ENCODE measurements around the gene EZH1. TPM values are rescaled to one million over a fixed set of nuclear protein-coding genes. Genes with fewer than 3 reads are reported as not detected.

EZH1 gene
- total RNA-seq, 1 experiment from 2014 or later = 45.5 TPM

GRCh38 chr17:42679492-42680330, 65.1 kb downstream of the EZH1 start:
- CTCF ChIA-PET = interaction anchor here (0.8 to 6.3 kb wide), 11 partner anchors 12 to 112 kb away, joined by 3 to 66 read pairs (median 5); partner anchors contain the start of genes MLX, PSMC3IP, RETREG3 and TUBG1
- BruUV-seq (replicated peaks) = no TSS peak
- Mint-ChIP-seq H3K36me3 (ENCODE audit: insufficient read depth, unreplicated experiment) (peaks cover 68% of the 10 kb centered on the region), H3K27me3 (ENCODE audit: unreplicated experiment) (peaks cover 35% of the 10 kb centered on the region), H3K27ac (ENCODE audit: unreplicated experiment) (no peak overlapping the region), H3K4me1 (ENCODE audit: low read depth, unreplicated experiment) (peaks cover 55% of the 10 kb centered on the region), H3K9me3 (ENCODE audit: low read depth, unreplicated experiment) (no peaks in the 10 kb centered on the region), H3K4me3 (ENCODE audit: low read depth, unreplicated experiment) (peak overlapping the region; percentile 93)
- peak; percentile 95 for DNase-seq
- intact Hi-C loops (cut with micrococcal nuclease; ENCODE audit: unreplicated experiment) = loop anchor here (5.0 to 10.0 kb wide), 3 partner anchors 72 to 102 kb away; partner anchors contain the start of genes PSMC3IP, RAMP2, RETREG3 and TUBG1
- peak; percentile 96 for TF ChIP-seq CTCF (IDR thresholded peaks at IDR 0.05; ENCODE audit: unreplicated experiment)

- no TSS peak for BruUV-seq (replicated peaks)
- Mint-ChIP-seq H3K27ac (ENCODE audit: unreplicated experiment) (peak overlapping the region; percentile 94), H3K36me3 (ENCODE audit: insufficient read depth, unreplicated experiment) (peaks cover 74% of the 10 kb centered on the region), H3K4me1 (ENCODE audit: low read depth, unreplicated experiment) (peaks cover 62% of the 10 kb centered on the region), H3K4me3 (ENCODE audit: low read depth, unreplicated experiment) (peak overlapping the region; percentile 93), H3K27me3 (ENCODE audit: unreplicated experiment) (peaks cover 30% of the 10 kb centered on the region), H3K9me3 (ENCODE audit: low read depth, unreplicated experiment) (no peaks in the 10 kb centered on the region)
- CTCF ChIA-PET = interaction anchor here (0.8 to 6.3 kb wide), 12 partner anchors 12 to 112 kb away, joined by 3 to 66 read pairs (median 5); partner anchors contain the start of genes MLX, PSMC3IP, RETREG3 and TUBG1
- intact Hi-C loops (cut with micrococcal nuclease; ENCODE audit: unreplicated experiment) = loop anchor here (5.0 to 10.0 kb wide), 3 partner anchors 72 to 102 kb away; partner anchors contain the start of genes PSMC3IP, RAMP2, RETREG3 and TUBG1
- DNase-seq = peak; percentile 67
- TF ChIP-seq CTCF (IDR thresholded peaks at IDR 0.05; ENCODE audit: unreplicated experiment) = no peak
These were observed 65.8 kb downstream of the EZH1 start for GRCh38 chr17:42678951-42679491.

- intact Hi-C loops (cut with micrococcal nuclease; ENCODE audit: unreplicated experiment) = loop anchor here (5.0 to 10.0 kb wide), 3 partner anchors 71 to 101 kb away; partner anchors contain the start of genes PSMC3IP, RAMP2, RETREG3 and TUBG1
- peak; percentile 95 for DNase-seq
- TSS peak; percentile 91 for BruUV-seq (replicated peaks)
- CTCF ChIA-PET = interaction anchor here (0.8 to 6.3 kb wide), 11 partner anchors 11 to 111 kb away, joined by 3 to 66 read pairs (median 8); partner anchors contain the start of genes MLX, PSMC3IP, RETREG3 and TUBG1
- peaks cover 21% of the 10 kb centered on the region for H3K27me3 Mint-ChIP-seq (ENCODE audit: unreplicated experiment)
- peak overlapping the region; percentile 93 for H3K4me3 Mint-ChIP-seq (ENCODE audit: low read depth, unreplicated experiment)
- H3K9me3 Mint-ChIP-seq (ENCODE audit: low read depth, unreplicated experiment) = no peaks in the 10 kb centered on the region
- no peak for TF ChIP-seq CTCF (IDR thresholded peaks at IDR 0.05; ENCODE audit: unreplicated experiment)
- H3K36me3 Mint-ChIP-seq (ENCODE audit: insufficient read depth, unreplicated experiment) = peaks cover 70% of the 10 kb centered on the region
- H3K27ac Mint-ChIP-seq (ENCODE audit: unreplicated experiment) = peak overlapping the region; percentile 94
- H3K4me1 Mint-ChIP-seq (ENCODE audit: low read depth, unreplicated experiment) = peaks cover 57% of the 10 kb centered on the region
These were observed 66.7 kb downstream of the EZH1 start for GRCh38 chr17:42677921-42678781.
